Pons (tissue), 1 donor: ENCODE results near the gene GPR37.

ENCODE experiments used
- DNase-seq: peaks from one replicate; pipeline ENCODE4 v3.0.0-alpha.2; 2016; ENCODE audit warnings: low spot score

Gene GPR37

GRCh38 chr7:124780608-124781007 is 15.0 kb upstream of the GPR37 start:
- DNase-seq: no peak

DNA sequence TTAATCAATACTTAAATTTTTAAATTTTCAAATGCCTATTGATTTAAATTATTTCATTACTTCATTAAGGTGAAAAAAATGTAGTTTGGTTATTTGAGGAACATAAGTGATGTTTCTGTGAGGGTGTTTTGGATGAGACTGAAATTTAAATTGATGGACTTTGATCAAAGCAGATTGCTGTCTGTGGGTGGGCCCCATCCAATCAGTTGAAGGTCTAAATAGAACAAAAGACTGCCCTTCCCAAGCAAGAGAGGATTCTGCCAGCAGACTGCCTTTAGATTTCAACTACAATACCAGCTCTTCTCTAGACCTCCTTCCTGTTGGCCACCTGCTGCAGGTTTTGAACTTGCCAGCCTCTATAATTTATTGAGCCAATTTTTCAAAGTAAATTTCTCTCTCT is 14.5 kb upstream of the GPR37 start:
- DNase-seq: no peak

DNA sequence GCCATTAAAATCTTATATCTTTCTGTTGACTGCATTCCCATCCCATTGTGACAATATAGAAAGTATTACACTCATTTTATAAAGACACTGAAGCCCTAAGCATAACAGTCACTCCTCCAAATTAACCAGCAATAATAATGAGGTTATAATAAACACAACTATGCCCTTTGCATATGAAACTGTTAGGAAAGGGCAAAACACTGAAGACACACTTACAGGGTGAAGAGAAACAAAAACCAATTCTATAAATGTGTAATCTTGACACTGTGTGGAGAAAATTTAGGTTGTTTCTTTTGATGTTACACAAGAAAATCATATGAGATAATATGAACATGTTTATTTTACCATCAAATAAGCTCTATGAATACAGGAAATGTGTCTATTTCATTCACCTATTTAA is 14.0 kb upstream of the GPR37 start:
- DNase-seq: no peak

DNA sequence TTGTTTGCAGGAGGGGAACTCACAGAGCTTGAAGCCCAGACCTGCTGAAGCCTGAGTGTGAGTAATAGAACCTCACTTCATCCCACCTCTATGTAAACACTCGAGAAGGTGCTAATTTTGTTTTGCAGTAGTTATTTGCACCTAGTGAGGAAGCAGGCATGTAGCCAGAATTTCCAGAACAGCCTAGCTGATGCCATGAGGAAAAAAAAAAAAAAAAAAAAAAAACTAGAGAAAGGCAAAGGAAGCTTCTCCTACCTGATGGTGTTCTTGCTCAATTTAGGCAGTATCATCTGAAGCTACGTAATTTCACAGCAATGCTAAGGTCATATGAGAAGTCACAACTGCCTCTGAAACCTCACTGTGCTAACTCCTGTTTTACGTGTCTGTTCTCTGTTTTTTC is 13.6 kb upstream of the GPR37 start:
- DNase-seq: no peak

DNA sequence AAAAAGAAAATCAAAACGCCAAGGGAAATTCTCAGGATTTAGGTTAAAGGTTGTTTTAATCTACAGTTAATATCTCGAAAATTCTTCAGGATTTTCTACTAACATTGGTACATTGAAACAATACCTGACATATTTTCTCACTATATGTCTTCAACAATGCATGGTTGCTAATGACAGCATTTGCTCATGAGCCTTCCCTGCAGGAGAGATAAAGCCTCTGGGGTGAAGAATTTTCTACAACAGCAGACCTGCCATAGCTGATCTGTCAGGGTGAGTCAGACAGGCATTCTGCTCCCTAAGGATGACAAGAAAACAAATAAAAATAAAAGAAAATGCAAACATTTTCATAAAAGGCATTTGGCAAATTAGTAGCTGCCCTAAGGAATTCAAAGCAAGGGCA is 11.7 kb upstream of the GPR37 start:
- no peak for DNase-seq

DNA sequence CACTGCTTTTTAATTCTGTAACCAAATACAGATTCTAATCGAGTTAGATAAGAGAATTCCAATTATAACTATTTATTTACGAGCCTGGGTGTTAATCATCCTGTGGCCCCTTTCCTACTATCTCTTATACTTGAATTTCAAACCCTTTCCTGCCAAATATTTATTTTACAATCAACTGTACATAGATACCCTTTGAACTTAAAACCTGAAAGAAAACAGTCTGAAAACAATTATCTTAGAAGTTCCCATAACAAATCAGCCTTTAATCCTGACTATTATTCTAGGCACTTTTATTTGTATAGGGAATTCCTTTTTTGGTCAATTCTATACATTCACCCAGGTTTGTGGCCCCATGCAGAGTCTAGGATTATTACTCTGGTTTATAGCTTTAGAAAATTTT is 10.6 kb upstream of the GPR37 start:
- no peak for DNase-seq

DNA sequence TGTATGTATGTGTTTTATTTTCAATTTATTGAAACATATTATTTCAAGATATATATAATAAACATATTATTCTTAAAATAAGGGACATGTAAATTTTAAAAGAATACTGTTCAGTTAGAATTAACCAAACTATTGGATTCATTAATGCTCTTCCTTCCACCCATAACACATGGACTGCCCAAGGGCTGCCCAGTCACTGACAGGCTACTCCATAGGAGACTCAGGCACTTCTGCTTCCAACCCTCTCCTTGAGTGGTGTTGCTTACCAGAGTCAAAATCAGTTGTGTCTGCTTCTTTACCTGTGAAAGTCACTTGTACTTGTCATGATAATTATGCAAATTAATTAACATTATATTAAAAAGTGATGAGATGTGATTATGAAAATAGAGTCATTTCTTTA is 9.8 kb upstream of the GPR37 start:
- no peak for DNase-seq

DNA sequence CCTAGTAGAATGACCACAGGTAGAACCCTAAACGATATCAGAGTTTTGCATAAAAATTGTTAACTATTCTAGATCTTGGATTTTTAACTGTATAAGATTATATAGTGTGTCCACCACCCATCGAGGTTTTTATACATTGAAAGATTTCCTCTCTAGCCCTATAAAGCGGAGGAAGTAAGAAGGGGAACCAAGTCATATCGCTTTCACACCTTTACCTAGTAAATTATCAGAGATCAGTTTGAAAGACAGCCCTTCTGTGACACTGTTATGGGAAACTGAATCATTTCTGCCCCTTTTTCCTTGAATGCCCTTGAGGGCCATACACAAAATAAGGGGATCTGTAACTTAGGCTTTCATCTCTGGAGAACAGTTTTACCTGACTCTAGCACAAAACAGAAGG is 8.3 kb upstream of the GPR37 start:
- no peak for DNase-seq

DNA sequence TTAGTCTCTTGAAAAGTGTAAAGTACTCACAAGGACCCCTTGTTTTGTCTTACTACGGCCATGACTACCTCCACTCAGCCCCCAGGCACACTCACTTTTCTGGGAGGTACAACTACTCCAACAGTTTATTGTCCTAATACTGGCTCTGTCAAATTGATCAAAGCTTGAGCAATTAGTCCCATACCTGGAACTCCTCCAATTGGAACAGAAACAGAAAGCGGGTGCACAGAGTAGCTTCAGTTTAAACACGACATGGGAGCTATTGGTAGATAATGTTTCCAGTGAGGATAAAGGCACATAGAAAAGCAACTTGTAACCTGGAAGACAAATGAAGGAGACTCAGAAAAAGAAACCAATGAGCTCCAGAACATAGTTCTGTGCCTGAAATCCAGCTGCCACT is 7.7 kb upstream of the GPR37 start:
- no peak for DNase-seq

DNA sequence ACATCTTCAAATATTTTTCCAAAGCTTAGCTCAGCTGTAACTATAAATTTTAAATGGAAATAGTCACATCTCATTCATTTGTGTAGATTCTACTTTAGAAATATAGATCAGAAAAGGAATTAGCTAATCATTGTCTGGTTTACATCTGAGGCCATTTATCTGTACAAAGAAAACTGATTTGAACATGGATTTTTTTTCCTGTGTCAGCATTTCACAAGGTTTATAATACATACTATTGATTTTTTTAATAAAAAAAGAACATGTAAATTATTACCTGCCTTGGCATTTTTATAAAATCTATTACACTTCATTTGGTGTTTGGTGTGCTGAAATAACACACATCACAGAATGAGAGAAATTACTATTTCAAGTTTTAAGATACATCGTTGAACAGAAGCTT is 3.5 kb upstream of the GPR37 start:
- DNase-seq: no peak

DNA sequence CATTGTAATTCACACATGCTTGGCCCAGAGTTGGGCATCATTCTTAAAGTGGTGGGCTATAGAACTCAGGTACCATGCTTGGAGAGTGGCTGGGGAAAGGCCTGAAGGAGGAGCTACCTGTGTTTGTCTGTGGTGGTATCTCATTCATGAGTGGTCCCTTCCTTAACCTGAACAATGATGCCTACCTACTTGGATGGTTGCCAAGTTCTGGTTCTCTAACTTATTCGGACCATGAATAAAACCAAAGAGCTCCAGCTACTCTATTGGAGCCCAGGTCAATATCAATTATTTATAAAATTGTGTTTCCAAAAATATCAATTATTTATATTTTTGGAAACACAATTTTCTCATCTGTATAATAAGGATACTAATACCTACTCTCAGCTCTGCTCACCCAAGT is 2.9 kb upstream of the GPR37 start:
- no peak for DNase-seq

GRCh38 chr7:124764847-124765400 is 668 bp downstream of the GPR37 start:
- no peak for DNase-seq

DNA sequence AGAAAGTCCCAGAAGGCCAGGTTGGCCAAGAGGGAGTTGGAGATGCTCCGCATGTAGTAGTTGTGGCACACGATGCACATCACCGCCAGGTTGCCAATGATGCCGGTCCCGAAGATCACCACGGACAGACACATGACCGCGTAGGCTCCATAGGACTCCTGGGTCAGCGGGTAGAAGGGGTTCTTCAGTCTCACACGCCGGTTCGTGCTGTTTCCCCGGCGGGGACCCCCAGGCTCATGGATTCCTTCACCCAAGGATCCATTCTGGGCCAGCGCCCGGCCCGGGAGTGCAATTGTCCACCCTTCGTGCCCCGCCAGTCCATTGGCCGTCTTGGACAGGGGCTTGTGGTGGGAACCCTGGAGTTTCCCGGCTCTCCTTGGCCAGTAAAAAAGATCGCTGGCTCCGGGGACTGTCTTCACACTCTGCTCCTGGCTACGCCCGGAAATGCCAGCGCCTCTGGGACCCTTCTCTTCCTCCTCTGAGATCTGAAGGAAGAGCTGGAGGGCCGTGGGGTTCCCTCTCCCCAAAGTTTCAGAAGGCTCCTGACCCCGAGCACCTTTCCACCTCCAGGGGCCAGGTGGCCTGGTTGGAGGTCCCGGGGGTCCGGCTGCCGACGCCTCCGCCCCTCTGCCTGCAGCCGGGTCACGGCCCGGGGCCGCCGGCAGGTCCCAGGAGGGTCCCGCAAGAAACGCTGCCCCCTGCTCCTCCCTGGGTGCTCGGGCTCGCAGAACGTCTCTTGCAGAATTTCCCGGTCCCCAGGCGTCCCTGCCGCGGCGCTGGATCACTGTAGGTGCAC is 1.3 kb downstream of the GPR37 start:
- peak; percentile 34 for DNase-seq

GRCh38 chr7:124762611-124763143 is 2.9 kb downstream of the GPR37 start:
- peak; percentile 92 for DNase-seq

DNA sequence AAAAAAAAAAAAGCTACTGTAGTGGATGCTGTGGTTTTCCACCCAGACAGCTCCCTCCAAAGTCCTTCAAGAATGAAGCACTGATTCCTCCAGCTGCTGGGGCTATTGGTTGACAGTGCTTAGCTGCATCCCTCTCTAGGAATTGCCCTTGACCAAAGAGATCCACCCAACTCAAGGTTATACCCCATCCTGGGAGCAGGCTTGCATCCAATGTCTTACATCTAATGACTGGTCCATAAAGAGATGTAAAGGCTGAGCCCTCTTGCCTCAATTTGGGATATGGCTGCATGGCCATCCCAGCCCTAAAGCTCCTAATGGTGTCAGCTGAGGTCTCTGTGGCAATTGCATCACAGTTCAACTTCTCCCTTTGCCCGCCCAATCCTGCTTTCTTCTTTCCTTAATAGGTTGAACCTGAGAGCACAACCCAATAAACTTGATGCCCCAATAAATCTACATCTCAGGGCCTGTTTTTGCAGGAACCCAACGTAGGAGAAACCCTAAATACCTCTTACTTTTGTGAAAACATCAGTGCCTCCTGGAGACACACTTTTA is 4.4 kb downstream of the GPR37 start:
- DNase-seq: peak; percentile 60

DNA sequence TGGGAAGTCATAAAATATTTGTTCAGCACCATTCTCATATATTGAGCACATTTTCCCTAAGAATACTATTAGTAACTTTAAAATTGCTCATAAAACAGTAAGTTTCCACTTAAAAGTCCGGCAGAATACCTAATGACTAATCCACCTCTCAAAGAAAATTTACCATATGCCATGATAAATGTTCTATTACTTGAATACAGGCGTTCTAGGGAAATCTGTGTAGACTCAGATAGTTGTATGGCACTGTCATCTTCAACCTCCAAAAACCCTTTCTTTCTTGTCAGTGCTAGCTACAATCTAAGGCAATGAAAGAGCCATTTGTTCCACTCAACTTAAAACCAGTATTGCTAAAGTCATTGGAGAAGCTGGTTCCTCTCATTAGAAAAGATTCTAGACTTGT is 7.3 kb downstream of the GPR37 start:
- DNase-seq: peak; percentile 88

GRCh38 chr7:124754576-124755268 is 10.9 kb downstream of the GPR37 start:
- DNase-seq: peak; percentile 98

DNA sequence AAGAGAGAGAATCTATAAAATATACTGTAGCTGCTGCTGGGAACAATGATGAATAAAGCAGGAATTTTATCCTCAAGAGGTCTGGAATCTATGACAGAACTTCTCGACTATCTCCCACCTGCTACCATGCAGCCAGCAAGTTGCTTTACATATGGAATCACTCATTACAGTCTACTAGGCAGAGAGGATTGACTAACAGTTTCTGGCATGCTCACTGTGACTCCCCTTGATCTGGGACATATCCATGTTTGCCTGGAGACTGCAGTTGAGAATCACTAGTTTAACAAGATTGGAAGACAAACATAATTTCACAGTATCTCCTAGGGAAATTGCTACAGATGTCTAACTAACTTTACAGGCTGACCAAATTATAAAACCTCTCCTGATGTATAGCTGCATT is 13.3 kb downstream of the GPR37 start:
- DNase-seq: peak; percentile 63

DNA sequence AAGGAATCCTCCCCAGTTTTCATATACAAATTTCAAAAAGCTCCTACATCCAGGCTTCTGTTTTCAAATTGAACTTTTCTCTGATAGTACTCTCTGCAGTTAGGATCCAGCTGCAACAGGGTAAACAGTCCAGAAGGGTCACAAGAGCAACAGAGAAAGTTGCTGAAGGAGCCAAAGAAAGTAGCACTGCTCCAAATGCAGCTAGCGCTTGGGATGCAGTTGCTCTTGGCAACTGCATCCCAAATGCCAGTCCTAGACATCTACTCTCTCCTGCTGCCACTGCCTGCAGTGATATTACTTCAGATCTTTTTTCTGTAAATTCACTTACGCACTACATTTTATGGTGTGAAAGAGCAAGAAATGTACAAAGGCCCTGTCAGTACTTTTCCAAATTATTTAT is 14.6 kb downstream of the GPR37 start:
- DNase-seq: peak; percentile 83

DNA sequence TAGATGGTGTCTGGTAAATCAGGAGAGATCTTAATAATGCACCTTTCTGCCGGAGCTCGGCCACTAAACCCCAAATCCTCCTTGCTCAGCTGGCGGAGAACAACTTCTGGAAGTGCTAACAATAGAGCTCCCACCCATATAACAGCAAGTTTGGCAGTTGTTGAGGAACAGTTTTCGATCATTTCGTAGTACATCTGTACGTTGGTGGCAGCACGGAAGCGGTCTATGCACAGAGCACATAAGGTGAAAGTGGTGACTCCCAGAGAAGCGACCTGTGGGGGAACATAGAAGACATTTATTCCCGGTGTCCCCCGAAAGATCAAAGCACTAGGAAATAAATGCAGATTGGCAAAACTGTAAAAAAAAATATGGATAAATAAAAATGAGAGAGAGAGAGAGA is 18.5 kb downstream of the GPR37 start:
- no peak for DNase-seq

DNA sequence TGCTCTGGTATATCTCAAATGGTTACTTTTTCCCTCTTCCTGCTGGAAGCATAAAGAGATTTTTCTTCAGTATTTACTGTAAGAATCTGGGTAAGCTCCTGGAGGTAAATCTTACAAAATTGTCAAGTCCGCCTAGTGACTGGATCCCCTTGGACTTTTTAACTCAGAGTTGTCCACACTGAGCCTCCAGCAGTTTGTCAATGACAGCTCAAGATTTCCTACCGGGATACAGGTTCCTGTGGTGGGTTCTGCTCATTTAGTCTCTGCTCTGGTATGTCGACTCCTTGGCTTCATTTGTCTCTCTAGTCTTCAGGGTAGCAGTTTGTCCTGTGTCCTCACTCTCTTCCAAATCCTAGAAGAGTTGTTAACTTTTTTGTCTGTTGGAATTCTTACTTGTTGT is 27.0 kb downstream of the GPR37 start:
- DNase-seq: no peak

DNA sequence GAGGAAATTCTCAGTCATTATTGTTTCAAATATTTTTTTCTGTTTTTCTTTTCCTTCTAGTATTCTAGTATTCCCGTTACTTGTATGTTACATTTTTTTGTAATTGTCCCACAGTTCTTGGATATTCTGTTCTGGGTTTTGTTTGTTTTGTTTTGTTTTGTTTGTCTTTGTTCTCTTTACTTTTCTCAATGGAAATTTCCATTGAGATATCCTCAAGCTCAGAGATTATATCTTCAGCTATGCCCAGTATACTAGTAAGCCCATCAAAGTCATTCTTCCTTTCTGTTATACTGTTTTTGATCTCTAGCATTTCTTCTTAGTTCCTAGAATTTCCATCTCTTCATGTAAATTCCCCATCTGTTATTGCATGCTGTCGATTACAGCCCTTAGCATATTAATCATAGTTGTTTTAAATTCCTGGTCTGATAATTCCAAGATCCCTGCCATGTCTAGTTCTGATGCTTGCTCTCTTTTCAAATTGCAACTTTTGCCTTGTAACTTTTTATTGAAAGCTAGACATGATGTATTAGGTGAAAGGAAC is 27.8 kb downstream of the GPR37 start:
- no peak for DNase-seq

GRCh38 chr7:124728610-124729009 is 37.0 kb downstream of the GPR37 start:
- DNase-seq: no peak
